Ovary (tissue), 10 donors: ENCODE measurements around the gene ABCC1. TPM values are rescaled to one million over a fixed set of nuclear protein-coding genes. Genes with fewer than 3 reads are reported as not detected.

Experiments used
- DNase-seq, 5 donors: peaks; one replicate each; pipeline ENCODE4 v3.0.0-alpha.2; 2019 to 2020
- H3K27ac ChIP-seq, 2 donors: fragments of 200-600 bp; one replicate each; pipeline versions ENCODE4 v1.5.1 to v1.8.0; 2019 to 2022
- H3K27me3 ChIP-seq: fragments of 200-600 bp; one replicate; pipeline ENCODE4 v1.8.0; 2022
- H3K36me3 ChIP-seq: fragments of 200-600 bp; sonication (generic); one replicate; pipeline ENCODE4 v1.5.1; 2019
- H3K4me1 ChIP-seq: one replicate; pipeline ENCODE4 v1.8.1; 2013; ENCODE audit warnings: mild to moderate bottlenecking, moderate library complexity; ENCODE audit not compliant: insufficient read depth
- H3K4me3 ChIP-seq: fragments of 200-600 bp; sonication (generic); one replicate; pipeline ENCODE4 v1.5.1; 2017
- H3K9me3 ChIP-seq, 2 donors: fragments of 200-600 bp in 1 of 2; sonication (generic) in 1 of 2; one replicate each; pipeline versions ENCODE4 v1.5.1 to v1.8.1; 2013 to 2019; ENCODE audit warnings: mild to moderate bottlenecking in 1 of 2, moderate library complexity in 1 of 2
- EP300 ChIP-seq: sonication (generic); formaldehyde crosslinking; IDR thresholded peaks from one replicate; pipeline ENCODE4 v1.6.1; 2017; ENCODE audit warnings: antibody characterized with exemption
- POLR2A ChIP-seq: fragments of 450-650 bp; IDR thresholded peaks from one replicate; pipeline ENCODE4 v1.6.1; 2017; ENCODE audit warnings: antibody characterized with exemption, mild to moderate bottlenecking, moderate library complexity
- WGBS, 3 donors: extraction: QIAGEN DNeasy Blood & Tissue Kit in 1 of 3; methylation state at CpG; one replicate each; pipeline versions ENCODE4 v1.1.5 to v1.1.7; 2013 to 2017; 5-methylcytosine and 5-hydroxymethylcytosine counted together
- intact Hi-C, 4 donors: fragments of 100-400 bp; cut with DNase I; formaldehyde crosslinking; loops; one replicate each; pipeline versions ENCODE4 v1.11.0 to v1.15.1; 2022 to 2023
- long read RNA-seq, 3 donors: library from polyadenylated mRNA in 2 of 3; unstranded in 2 of 3; transcript quantifications; one replicate each; pipeline ENCODE4 v2.0.0 and lab custom pipeline, GENCODE V29; 2021 to 2026
- polyA plus RNA-seq, 2 donors: library from polyadenylated mRNA; stranded (reverse); fragments of 200-250 nt in 1 of 2; fragments of 350-450 nt in 1 of 2; fragmentation: Illumina TruSeq in 1 of 2; extraction: RNeasy Lipid Tissue Mini Kit (QIAGEN cat#74804) in 1 of 2; gene quantifications; one replicate each; pipeline ENCODE4 v1.2.3, GENCODE V29; 2013 to 2014
- total RNA-seq, 7 donors: library from RNA; depleted of rRNA in 2 of 7; stranded (reverse); fragments of >200 nt in 2 of 7; fragmentation: NEBNext Ultra II Directional in 3 of 7; extraction: Animal tissue kit (Norgen Biotek cat#: 25700) in 3 of 7; gene quantifications; one replicate each; pipeline versions ENCODE4 v1.1.0 to v1.2.4, GENCODE V29; 2016 to 2023
- TF ChIP-seq, protein P1 (sequence below), 3 donors: fragments of 450-650 bp in 2 of 3; fragments of 200-600 bp in 1 of 3; IDR thresholded peaks; one replicate each; pipeline versions ENCODE4 v1.5.1 to v1.8.0; 2016 to 2022; ENCODE audit warnings: antibody characterized with exemption in 3 of 3, mild to moderate bottlenecking in 1 of 3
- donor health status: DM: no; HTN: no; CAD: no; lungs with moderate emphysema.
- donor health status: DM: no; HTN: no; CAD: no.
- donor health status: Bipolar disorder and iron deficiency.
- donor health status: DM: yes; HTN: yes; CAD: no.
- donor health status: DM: no; HTN: no; CAD: no.
- donor health status: DM: yes; HTN: yes; CAD: no.

Gene ABCC1
- 10 to 100 TPM; 10.0 to 31.1 (median 24.9) TPM for total RNA-seq
- 10 to 100 TPM; 10.3 to 17.3 TPM for polyA plus RNA-seq
- long read RNA-seq, donor 1, partial matches to known transcripts = 12 of 21 reads
- long read RNA-seq, donor 1, other reads (novel, unspliced or antisense) = 9 of 21 reads
- long read RNA-seq, donor 2, full-length matches to known transcripts = 2 of 17 reads
- long read RNA-seq, donor 2, partial matches to known transcripts = 15 of 17 reads
- long read RNA-seq, donor 2, other reads (novel, unspliced or antisense) = 0 of 17 reads
- long read RNA-seq, donor 3, full-length matches to known transcripts = 11 of 50 reads
- long read RNA-seq, donor 3, partial matches to known transcripts = 22 of 50 reads
- long read RNA-seq, donor 3, other reads (novel, unspliced or antisense) = 17 of 50 reads

- H3K27me3 ChIP-seq = no peaks in the 10 kb centered on the region
- H3K9me3 ChIP-seq = no peaks in the 10 kb centered on the region
- H3K4me1 ChIP-seq = peaks cover 6% of the 10 kb centered on the region
- H3K36me3 ChIP-seq = no peaks in the 10 kb centered on the region
- peak within 1 kb of the TSS; percentile 91 for H3K4me3 ChIP-seq
- TF ChIP-seq, protein P1, sequence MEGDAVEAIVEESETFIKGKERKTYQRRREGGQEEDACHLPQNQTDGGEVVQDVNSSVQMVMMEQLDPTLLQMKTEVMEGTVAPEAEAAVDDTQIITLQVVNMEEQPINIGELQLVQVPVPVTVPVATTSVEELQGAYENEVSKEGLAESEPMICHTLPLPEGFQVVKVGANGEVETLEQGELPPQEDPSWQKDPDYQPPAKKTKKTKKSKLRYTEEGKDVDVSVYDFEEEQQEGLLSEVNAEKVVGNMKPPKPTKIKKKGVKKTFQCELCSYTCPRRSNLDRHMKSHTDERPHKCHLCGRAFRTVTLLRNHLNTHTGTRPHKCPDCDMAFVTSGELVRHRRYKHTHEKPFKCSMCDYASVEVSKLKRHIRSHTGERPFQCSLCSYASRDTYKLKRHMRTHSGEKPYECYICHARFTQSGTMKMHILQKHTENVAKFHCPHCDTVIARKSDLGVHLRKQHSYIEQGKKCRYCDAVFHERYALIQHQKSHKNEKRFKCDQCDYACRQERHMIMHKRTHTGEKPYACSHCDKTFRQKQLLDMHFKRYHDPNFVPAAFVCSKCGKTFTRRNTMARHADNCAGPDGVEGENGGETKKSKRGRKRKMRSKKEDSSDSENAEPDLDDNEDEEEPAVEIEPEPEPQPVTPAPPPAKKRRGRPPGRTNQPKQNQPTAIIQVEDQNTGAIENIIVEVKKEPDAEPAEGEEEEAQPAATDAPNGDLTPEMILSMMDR (IDR thresholded peaks at IDR 0.05) = no peak
- TF ChIP-seq POLR2A (no peak), EP300 (no peak)
- 0 to 1% (median 0%) methylated on average over 38 to 106 of the region's 112 CpGs for WGBS, 3 donors
- H3K27ac ChIP-seq = peak within 1 kb of the TSS; percentile 64 to 89
- intact Hi-C loops = loop anchor here in 1 of 4 donors (5.0 kb wide), 1 partner anchor 73 kb away; no protein-coding TSS in a partner anchor
- DNase-seq = peak; percentile 19 to 64 (median 46)
Observed at GRCh38 chr16:15949210-15950160, at the start of gene ABCC1. ABCC1 (plus strand) TSS chr16:15949616; CDS start chr16:15949752, 136 bp downstream.

GRCh38 chr16:15900357-15900756, 49.1 kb upstream of the ABCC1 start:
- intact Hi-C loops = loop anchor here in 1 of 4 donors (10.0 kb wide), 1 partner anchor 64 kb away; no protein-coding TSS in a partner anchor
- Histone ChIP-seq H3K4me3 (no peak overlapping the region), H3K36me3 (no peaks in the 10 kb centered on the region), H3K9me3 (no peaks in the 10 kb centered on the region), H3K4me1 (peaks cover 3% of the 10 kb centered on the region), H3K27ac (no peak overlapping the region), H3K27me3 (no peaks in the 10 kb centered on the region)
- DNase-seq = no peak
- TF ChIP-seq, protein P1 (IDR thresholded peaks at IDR 0.05) = no peak
- TF ChIP-seq EP300 (no peak), POLR2A (no peak)
- WGBS, 3 donors = 91 to 97% (median 96%) methylated on average over 3 of the region's 3 CpGs

GRCh38 chr16:15900901-15901500, 48.4 kb upstream of the ABCC1 start:
- H3K27ac ChIP-seq = peak overlapping the region in 1 of 2 donors; percentile 37

More at GRCh38 chr16:15900901-15901500, 48.4 kb upstream of the ABCC1 start:
- Histone ChIP-seq H3K4me1 (peaks cover 3% of the 10 kb centered on the region), H3K4me3 (no peak overlapping the region), H3K36me3 (no peaks in the 10 kb centered on the region), H3K9me3 (no peaks in the 10 kb centered on the region), H3K27me3 (no peaks in the 10 kb centered on the region)
- intact Hi-C loops = loop anchor here in 1 of 4 donors (10.0 kb wide), 1 partner anchor 64 kb away; no protein-coding TSS in a partner anchor
- TF ChIP-seq, protein P1 (IDR thresholded peaks at IDR 0.05) = no peak
- TF ChIP-seq POLR2A = no peak
- no peak for TF ChIP-seq EP300
- 7 to 20% (median 15%) methylated on average over 6 of the region's 6 CpGs for WGBS, 3 donors
- no peak for DNase-seq
